GM19043 (cell line): ENCODE results near the gene TCTN2.

Source experiments
- ATAC-seq: cut with Tn5 transposase; IDR thresholded peaks from one replicate; pipeline ENCODE4 v1.9.1; 2021; ENCODE audit warnings: low read depth; ENCODE audit not compliant: unreplicated experiment

The TCTN2 gene

DNA sequence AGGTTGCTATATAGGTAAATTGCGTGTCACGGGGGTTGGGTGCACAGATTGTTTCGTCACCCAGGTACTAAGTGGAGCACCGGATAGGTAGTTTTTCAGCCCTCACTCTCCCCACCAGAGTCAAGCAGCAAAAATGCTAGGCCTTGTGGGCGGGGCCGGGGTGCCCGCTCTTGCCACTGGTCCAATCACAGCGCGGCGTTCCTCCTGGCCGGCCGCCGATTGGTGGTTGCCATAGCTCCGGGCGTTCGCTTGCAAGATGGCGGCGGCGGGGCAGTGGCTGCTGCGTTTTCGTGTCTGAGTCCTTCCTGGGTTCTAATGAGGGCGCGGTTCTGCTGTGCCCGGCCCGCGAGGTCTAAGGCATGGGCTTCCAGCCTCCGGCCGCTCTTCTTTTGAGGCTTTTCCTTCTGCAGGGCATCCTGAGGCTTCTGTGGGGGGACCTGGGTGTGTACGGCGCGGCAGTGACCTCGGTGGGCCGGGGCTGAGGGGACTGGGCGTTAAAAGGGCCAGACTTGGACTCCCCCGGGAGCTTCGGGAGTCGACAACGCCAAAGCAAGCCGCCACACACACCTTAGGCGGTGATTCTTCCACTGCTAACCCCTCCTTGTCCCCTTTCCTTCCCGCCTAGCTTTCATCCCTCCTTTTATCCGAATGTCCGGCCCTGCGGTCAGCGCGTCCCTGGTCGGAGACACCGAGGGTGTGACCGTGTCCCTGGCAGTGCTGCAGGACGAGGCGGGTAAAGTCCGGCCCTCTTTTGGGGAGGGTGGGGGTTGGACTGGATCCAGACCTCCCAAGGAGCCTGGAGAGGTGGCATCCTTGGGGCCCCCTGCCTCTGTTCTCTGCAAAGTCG is at the start of gene TCTN2:
Gene TCTN2, plus strand, starts transcription at position 232 of the 847 bp plus-strand sequence. Its CDS starts 128 bp downstream, at position 360.
- peak; percentile 100 for ATAC-seq

DNA sequence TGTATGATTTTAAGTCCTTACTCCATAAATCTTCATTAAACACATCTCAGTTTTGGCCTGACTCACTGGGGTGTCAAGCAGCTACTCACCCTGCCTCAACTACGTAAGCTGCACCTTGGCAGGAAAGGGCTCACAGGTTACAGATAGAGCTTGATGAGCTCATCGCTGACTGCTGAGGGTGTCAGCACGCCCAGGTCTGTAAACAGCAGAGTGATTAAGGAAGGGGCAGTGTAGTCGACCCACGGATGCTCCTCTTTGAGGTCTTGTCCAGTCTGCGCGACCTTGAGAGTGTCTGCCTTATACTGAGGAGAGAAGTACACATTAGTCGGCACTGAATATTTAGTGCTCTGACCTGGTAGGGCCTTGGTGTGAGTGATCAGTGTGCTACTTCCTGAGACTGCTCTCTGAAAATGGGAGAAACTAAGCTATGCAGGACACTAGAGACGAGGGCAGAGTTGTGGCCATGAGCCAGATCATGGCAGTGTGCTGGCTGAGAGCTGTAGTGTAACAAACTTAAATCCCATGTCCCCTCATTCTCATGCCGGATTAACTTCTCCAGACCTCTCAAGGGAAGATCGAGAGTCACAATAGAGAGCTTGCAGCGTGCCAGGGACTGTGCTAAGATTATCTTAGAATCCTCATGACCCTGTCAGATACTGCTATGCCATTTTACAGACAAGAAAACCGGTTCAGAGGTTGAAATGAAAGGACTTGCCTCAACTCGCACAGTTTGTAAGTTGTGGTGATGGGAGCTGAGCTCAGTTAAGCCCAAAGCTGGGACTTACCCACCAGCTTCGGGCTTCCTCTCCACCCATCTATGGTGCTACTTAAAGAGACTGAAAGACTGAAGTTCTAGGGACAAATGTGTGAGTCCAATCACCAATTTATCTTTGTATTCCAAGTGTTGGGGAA is 49.0 kb upstream of the TCTN2 start:
- no peak for ATAC-seq

DNA sequence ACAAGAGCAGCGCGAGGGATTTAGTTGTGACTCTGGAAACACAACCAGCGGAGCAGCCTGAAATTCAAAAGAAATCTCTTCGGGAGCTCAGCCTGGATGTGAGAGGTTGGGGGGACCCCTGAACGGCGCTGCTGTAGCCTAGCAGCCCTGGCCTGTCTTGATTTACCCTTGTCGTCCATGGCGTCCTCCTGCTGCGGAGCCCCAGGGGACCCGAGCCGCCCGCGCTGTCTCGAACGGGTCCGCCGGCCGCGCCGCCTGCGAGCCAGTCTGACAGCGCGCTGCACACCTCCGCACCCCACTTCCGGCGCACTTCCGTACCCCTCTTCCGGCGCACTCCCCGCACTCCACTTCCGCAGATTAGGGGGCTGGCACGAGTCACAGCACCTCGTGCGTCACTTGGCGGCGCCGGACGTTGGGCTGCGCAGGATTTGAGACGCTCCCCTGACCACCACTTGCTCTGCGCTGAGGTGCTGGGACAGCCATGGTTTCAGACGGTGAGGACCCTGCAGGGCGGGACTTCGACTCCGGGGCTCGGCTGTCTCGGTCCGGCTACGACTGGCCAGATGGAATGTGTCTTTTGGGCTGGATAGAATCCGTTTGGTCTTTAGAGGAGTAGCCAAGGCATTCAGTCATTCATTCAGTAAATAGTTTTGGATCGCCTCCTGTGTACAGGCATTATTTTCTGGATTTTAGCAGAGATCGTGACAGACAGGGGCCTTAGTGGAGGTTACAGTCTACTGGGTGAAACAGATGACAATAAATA is 37.4 kb upstream of the TCTN2 start, which contains the start of the genes EIF2B1 and GTF2H3:
Gene EIF2B1, minus strand, starts transcription at position 308 of the 763 bp plus-strand sequence. Its CDS starts 129 bp downstream, at position 179.
Gene GTF2H3, plus strand, starts transcription at position 451 of the 763 bp plus-strand sequence. Its CDS starts 31 bp downstream, at position 482.
- ATAC-seq, result peak; percentile 97

DNA sequence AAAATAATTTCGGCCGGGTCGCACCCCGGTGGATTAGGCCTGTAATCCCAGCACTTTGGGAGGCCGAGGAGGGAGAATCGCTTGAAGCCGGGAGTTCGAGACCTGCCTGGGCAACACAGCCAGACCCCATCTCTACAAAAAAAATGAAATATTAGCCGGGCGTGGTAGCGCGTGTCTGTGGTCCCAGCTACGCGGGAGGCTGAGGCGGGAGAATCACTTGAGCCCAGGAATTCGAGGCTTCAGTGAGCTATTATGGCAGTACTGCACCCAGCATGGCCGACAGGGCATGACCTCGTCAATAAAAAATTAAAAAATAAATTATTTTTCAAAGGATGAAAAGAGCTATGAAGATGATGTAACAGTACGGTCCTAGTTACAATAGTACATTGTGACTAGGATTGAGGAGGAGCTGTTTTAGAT is 36.8 kb upstream of the TCTN2 start:
- no peak for ATAC-seq

DNA sequence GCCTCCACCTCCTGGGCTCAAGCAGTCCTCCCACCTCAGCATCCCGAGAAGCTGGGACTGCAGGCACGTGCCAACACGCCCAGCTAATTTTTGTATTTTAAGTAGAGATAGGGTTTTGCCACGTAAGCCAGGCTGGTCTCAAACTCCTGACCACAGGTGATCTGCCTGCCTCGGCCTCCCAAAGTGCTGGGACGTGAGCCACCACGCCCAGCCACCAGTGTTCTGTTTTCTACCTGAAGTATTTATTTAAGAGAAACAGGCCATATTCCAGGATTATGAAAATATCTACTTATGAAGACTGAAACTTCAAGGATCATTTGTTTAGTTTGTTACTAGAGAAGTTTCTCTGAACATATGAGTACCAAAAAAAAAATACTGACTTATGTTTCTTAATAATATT is 27.0 kb upstream of the TCTN2 start:
- no peak for ATAC-seq

DNA sequence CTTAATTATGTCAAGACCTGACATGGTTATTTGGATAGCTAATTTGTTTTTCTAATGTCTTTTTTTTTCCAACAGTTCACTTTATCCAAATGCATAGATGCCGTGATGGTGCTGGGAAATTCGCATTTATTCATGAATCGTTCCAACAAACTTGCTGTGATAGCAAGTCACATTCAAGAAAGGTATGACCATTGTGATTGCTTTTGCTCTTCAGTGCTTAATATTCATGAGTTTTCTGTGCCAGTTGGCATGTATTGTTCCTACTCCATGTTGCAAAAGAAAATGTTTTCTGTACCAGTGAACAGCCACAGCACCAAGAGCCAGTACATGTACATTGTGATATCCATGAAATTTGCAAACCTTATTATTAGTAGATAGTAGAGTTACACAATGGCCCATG is 25.5 kb upstream of the TCTN2 start:
- ATAC-seq, result no peak

DNA sequence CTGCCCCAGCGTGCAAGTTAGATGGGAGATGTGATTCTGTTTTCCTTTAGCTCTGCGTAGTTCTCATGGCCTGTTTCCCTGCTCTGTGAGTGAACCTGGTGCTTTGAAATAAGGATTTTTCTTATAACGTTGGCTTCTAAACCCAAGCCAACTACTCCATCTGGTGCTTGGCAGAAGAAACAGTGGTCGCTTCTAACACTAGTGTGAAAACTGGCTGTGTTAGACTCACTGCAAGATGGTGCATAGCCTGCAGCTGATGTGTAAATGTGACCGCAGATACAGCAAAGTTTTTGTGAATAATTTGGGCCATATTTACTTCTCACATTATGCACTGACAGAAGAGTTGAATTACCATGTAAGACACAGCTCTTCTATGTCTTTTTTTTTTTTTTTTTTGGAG is 25.0 kb upstream of the TCTN2 start:
- ATAC-seq, result no peak

DNA sequence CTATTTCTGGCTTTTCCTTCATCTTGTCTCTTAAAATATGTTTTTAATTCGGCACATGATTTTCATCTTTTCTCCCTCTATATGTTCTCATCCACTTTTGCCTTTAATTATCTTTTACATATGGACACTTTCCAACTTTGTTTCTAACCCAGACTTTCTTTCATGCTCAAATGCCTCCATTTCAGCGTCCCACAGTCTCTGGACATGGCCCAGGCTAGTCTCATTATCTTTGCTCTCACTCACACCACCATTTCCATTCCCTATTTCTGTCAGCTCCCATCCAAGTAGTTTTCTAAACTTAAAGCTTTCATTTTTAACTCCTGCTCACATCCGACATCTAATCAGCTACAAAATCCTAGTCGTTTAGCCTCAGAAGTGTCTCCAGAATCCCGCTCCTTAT is 22.5 kb upstream of the TCTN2 start:
- no peak for ATAC-seq

DNA sequence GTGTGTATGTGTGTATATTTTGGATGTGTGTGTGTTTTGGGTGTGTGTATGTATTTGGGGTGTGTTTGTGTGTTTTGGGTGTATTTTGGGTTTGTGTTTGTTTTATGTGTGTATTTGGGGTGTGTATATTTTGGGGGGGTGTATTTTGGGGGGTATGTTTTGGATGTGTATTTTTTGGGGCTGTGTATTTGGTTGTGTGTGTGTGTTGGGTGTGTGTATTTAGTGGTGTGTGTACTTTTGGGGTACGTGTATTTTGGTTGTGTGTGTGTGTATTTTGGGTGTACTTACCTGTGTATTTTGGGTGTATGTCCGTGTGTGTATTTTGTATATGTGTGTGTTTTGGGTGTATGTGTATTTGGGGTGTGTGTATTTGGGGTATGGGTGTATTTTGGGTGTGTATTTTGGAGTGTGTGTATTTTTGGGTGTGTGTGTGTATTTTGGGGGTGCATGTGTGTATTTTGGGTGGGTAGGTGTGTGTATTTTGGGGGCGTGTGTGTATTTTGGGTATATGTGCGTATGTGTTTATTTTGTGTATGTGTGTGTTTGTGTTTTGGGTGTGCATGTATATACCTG is 16.7 kb upstream of the TCTN2 start:
- no peak for ATAC-seq

DNA sequence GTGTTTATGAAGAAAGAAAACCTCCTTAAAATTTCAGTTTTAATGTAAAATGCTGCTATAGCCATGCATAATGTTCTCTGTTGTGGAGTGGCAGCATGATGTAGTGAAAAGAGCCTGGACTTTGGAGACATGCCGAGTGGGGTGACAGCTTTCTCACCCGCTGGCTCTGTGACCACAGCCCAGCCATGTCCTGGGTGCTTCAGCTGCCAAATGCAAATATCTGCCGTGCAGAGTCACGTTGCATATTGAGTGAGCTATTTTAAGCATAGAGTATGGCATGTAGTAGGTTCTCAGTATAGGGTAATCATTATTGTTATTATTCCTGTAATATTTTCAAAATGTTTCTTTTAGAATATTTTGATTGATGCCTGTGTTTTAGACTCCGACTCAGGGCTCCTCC is 15.5 kb upstream of the TCTN2 start:
- peak; percentile 90 for ATAC-seq

DNA sequence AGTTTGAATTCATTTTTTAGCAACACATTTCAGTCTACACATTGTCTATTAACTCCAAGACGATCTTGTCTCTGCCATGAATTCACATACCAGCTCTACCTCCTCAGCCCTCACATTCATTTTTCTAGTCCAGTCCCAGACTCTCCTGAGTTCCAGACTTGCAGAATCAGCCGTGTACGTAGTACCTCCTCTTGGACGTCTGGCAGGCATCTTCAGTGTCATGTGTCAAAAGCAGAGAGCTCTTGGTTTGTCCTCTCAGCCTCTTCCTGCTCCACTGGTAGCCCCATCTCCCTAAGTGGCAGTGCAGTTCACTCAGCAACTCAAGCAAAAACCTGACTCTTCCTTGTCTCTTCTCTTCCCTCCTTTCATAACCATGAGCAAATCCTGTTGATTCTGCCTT is 14.5 kb upstream of the TCTN2 start:
- ATAC-seq, result no peak

DNA sequence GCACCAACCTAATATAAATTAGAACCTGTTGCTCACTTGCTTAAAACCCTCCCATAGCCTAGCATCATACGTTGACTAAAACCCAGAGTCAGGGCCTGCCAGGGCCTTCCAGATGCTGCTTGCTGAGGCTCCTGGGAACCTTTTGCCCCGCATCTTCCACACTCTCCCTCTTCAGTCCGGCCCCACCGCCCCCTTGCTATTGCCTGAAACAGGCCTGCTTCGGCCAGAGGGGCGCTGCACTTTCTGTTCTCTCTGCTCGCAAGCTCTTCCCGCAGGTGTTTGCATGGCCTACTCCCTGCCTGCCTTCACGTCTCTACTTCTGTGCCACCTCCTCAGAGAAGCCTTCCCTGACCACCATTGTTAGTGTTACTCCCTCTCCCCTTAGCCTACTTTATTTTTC is 13.7 kb upstream of the TCTN2 start:
- ATAC-seq, result no peak

DNA sequence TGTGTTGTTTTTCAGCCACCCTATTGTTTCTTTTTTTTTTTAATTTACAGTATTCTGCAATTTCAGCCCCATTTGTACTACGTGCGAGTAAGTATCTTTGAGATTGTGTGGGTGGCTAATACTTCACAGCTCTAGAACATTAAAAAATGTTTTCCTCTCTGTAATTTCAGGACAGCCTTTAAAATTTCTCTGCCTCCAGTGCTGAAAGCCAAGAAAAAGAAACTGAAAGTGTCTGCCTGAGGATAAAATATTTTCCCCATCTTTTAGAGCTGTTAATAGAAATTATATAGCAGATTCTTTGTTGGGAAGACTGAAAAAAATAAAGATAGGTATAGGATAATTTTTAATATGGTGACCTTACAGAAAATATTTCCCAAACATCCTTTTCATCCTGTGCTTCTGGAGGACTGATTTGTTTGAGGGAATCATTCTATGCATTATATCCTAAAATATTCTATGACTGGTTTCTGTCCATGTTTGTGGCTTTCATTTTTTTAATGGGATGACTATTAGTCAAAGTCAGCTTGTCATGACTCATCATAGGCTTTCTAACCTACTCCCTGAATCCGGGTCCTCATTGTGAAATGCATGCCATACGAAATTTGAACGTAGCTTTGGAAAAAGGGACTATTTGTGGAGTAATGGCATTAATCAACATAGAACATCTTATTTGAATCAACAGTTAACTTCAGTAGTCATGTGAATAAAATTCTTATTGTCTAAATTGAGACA is 10.8 kb upstream of the TCTN2 start:
- no peak for ATAC-seq

DNA sequence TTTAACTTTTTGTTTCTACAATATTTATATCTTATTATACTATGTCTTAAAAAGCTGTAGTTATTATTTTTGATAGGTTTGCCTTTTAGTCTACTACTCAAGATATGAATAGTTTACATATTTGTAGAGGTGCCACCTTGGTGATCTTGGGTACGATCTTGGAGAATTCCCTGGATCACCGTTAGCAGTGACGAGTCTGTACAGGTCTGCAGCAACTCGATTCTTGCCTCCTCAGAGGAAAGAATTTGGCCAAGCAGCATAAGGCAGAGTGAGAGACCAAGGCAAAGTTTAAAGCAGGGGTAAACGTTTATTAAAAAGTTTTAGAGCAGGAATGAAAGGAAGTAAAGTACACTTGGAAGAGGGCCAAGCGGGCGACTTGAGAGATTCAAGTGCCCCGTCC is 3.1 kb upstream of the TCTN2 start:
- no peak for ATAC-seq

DNA sequence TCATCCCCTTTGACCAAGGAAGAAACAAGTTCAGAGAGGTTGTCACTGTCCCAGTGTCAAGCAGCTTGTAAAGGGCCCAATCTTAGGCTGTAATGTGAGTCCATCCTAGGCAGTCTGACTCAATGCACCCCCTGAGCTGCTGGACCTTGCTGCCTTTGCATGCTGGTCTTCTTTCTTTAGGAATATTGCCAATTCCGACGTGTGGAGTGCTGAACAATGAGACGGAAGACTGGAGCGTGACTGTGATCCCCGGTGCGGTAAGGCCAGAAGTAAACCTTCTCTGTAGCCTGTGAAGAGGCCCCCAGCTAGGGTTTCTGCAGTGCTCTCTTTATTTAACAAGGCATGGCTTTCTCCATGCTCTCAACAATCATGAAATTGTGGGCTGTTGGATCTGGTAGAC is 963 bp downstream of the TCTN2 start:
- no peak for ATAC-seq

DNA sequence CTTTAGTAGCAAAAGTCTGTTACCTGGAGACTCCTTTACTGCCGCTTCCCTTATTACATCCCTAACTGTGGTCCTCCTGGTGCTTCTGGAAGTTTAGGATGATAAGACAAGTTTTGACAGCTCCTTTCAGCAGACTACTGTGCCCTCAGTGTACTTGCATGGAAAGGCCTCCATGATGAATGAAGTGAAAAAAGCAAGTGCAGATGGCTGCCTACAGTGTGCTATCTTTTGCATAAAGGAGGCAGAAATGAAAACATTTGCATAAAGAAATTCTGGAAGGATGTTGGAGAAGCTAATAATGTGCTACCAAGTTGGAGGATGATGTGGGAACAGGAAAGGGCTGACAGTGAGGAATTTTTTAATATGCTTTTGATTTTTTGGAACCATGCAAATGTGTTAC is 4.5 kb downstream of the TCTN2 start:
- no peak for ATAC-seq

DNA sequence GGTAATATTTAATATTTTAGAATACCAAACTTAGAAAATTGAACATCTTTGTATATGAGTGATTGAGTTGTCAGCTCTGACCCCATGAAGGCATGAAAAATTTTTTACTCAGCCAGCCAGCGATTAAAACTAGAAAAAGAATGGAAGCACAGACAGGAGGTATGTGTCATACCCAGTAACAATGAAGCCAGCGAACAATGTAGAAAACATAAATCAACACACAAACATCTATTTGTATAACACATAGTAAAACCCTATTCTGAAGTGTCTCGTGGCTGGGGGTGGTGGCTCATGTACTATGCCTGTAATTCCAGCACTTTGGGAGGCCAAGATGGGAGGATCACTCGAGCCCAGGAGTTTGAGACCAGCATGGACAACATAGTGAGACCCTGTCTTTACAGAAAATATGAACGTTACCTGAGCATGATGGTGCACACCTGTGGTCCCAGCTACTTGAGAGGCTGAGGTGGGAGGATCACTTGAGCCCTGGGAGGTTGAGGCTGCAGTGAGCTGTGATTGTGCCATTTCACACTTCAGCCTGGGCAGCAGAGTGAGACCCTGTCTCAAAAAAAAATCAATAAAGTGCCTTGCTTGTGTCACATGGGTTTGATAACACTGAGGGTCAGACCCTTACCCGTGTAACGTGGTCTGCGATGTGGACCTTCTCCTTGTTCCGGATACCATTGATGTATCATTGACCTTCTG is 5.9 kb downstream of the TCTN2 start:
- no peak for ATAC-seq

DNA sequence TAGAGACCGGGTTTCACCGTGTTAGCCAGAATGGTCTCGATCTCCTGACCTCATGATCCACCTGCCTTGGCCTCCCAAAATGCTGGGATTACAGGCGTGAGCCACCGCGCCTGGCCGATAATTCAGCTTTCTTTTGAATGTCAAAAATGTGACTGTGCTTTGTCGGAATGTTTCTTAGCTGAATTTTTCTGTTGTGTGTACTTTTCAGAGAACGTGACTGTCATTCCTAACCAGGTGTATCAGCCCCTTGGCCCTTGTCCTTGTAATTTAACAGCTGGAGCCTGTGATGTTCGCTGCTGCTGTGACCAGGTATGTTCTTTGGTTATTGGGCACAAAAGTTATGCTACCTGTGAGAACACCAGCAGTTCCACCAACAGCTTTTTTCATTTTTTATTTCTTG is 8.1 kb downstream of the TCTN2 start:
- ATAC-seq, result no peak

DNA sequence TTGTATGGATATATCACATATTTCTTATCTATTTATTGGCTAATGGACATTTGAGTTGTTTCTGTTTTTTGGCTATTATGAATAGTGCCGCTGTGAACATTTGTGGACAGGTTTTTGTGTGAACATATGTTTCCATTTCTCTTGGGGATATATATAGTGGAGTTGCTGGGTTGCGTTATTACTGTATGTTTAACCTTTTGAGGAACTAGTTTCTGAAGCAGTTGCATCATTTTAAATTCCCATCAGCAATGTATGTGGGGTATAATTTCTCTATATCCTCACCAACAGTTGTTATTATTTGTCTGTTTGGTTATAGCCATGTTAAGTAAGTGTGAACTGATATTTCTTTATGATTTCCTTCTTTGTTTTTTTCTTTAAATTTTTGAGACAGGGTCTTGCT is 10.7 kb downstream of the TCTN2 start:
- no peak for ATAC-seq
